Pericardium fibroblast (primary cell): Measurements from ENCODE around the gene CPNE5. TPM values are rescaled to one million over a fixed set of nuclear protein-coding genes. Genes with fewer than 3 reads are reported as not detected.

Experiments
- total RNA-seq: library from RNA; depleted of rRNA; stranded (reverse); fragments of >200 nt; gene quantifications from 2 replicates; pipeline ENCODE4 v1.2.3, GENCODE V29; 2015

The CPNE5 gene
- 0.09 and 11.4 TPM in 2 replicates for total RNA-seq

DNA sequence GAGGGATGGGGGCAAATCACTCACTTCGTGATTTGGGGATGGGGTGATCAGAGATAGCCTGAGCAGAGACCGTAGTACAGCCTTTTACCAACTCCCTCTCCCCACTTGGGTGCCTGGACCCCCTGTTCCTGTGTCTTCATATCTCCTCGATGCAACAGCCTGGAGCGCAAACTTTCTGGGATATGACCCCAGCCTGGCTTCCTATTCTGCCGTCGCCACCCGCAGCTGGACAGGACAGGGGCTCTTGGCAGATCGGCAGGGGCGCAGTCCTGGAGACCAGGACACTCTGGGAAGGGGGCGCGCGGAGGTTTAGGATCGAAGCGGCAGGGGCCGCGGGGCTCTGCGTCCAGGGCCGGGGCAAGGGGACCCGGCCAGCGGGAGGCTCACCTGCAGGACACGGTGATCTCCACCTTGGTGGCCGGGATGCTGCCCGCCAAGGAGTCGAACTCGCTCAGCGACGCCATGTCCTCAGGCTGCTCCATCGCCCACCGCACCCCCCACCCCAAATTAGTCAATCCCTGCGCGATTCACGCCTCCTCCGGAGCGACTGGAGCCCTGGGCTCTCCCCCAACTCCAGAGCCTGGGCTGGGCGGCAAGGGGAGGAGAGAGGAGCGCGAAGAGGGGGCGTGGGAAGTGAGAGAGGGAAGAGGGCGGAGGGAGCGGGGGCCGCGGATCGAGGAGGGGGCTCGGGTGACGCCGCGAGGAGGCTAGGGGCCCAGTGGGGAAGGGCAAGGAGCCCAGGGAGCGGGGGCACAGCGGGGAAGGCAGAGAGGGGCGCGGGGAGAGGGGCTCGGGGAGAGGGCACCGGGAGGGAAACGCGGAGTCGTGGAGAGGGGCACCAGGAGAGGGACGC is at the start of gene CPNE5:
Gene CPNE5, minus strand, starts transcription at position 549 of the 853 bp plus-strand sequence. Its CDS starts 67 bp downstream, at position 482.

DNA sequence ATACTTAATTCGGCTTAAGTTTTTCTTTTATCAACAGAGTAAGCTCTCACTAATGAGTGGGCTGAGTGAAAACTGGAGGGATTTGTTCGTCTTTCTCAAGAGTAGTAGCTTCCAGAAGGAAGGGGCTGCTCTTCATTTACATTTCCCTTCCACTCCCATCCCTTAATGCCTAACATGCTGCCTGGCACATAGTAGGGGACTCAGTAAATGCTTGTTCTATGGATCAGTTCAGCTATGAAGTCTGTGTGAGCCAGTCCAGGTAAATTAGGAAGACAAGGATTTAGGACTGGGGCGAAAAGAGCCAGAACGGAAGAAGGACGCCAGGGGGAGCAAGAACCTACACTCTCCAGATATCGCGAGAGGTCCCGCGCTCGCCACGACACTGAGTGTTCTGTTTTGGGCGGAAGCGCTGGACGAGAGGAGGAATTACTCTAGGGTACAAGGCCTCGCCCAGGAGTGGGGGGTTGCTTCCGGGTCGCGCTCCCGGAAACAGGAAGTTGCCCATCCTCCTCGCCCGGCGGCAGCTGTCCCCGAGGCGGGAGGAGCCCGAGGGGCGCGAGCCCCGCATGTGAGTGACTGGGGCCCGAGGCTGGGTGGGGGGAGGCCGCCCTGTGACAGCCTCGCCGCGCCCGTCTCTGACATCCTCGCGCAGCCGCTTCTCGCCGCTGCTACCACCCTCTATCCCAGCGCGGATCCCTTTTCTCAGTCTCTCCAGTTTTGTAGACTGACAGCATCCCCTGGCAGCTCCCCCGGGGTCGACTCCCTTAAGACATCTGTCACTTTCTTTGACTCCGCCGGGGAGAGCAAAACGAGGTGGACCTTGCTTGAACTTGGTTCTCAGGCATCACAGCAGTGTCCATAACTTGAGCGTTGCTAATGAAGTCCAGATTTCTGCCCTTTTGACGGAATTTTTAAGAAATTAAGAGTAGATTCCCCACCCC is 46.5 kb upstream of the CPNE5 start, which contains the start of gene C6orf89:
Gene C6orf89, plus strand, starts transcription at position 492 of the 941 bp plus-strand sequence. CDS start 13,493 bp downstream, outside the sequence.

GRCh38 chr6:36874443-36875249 is 35.4 kb upstream of the CPNE5 start, which contains the start of gene PPIL1:
TSS of gene PPIL1 (minus strand) at chr6:36874803. CDS start at chr6:36874772, 31 bp downstream.

DNA sequence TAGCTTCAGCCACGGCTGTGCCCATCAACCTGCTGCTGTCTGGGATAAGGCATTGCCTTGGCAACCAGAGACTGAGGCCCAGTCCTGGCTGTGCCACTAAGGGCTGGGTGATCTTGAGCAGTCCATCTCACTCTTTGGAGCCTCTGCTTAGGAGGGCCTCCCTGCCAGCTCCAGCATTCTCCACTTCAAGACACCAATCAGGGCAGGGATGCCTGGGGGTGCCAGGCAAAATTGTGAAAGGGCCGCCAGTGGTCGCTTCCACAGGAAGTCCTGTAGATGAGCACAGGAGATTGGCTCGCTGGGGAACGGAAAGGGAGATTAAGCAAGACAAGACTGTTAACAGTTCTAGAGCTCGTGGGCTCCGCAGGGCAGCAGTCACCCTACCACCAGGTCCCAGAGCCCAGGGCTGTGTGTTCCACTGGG is 141.8 kb downstream of the CPNE5 start, which contains the start of gene RAB44:
Gene RAB44, plus strand, starts transcription at position 346 of the 423 bp plus-strand sequence. CDS start 6,410 bp downstream, outside the sequence.

Other genes starting within 250 kb of the CPNE5 start
- 134 and 175 TPM in 2 replicates for gene SRSF3, start 245.1 kb downstream of the CPNE5 start, total RNA-seq
- gene CDKN1A, start 160.7 kb downstream of the CPNE5 start, total RNA-seq = 217 and 333 TPM in 2 replicates
- not detected in 2 replicates for gene RAB44, start 141.6 kb downstream of the CPNE5 start, total RNA-seq
- gene PPIL1, start 35.4 kb upstream of the CPNE5 start, total RNA-seq = 16.5 and 26.5 TPM in 2 replicates
- 31.2 and 31.8 TPM in 2 replicates for gene C6orf89, start 46.5 kb upstream of the CPNE5 start, total RNA-seq
- gene PI16, start 115.3 kb upstream of the CPNE5 start, total RNA-seq = 0.35 and 0.43 TPM in 2 replicates
- gene MTCH1, start 146.8 kb upstream of the CPNE5 start, total RNA-seq = 147 and 229 TPM in 2 replicates
- not detected in 2 replicates for gene FGD2, start 166.2 kb upstream of the CPNE5 start, total RNA-seq